HG02840 (cell line): Measurements from ENCODE around the gene HEATR3.

ENCODE experiments used
- ATAC-seq: cut with Tn5 transposase; IDR thresholded peaks from one replicate; pipeline ENCODE4 v1.9.1; 2021; ENCODE audit warnings: mild to moderate bottlenecking, moderate library complexity, moderate number of reproducible peaks; ENCODE audit not compliant: unreplicated experiment, low FRiP score

The HEATR3 gene

GRCh38 chr16:50056226-50056625 lies 9.5 kb upstream of the HEATR3 start:
- ATAC-seq: no peak

- no peak for ATAC-seq
These were observed 7.5 kb upstream of the HEATR3 start for GRCh38 chr16:50058091-50058771.

- ATAC-seq: no peak
These were observed 6.7 kb upstream of the HEATR3 start for GRCh38 chr16:50059111-50059510.

- ATAC-seq: no peak
These were observed 6.1 kb upstream of the HEATR3 start for GRCh38 chr16:50059669-50060068.

GRCh38 chr16:50061326-50061725 lies 4.4 kb upstream of the HEATR3 start:
- no peak for ATAC-seq

GRCh38 chr16:50065241-50065623 lies 538 bp upstream of the HEATR3 start:
- ATAC-seq: no peak

- ATAC-seq: no peak
These were observed 916 bp downstream of the HEATR3 start for GRCh38 chr16:50066482-50067289.

- ATAC-seq: no peak
These were observed 1.6 kb downstream of the HEATR3 start for GRCh38 chr16:50067290-50067853.

- ATAC-seq: no peak
These were observed 2.8 kb downstream of the HEATR3 start for GRCh38 chr16:50068550-50068949.

GRCh38 chr16:50069060-50069459 lies 3.3 kb downstream of the HEATR3 start:
- no peak for ATAC-seq

GRCh38 chr16:50071075-50071671 lies 5.4 kb downstream of the HEATR3 start:
- ATAC-seq: no peak

- no peak for ATAC-seq
These were observed 7.0 kb downstream of the HEATR3 start for GRCh38 chr16:50072730-50073129.

GRCh38 chr16:50079397-50080140 lies 13.8 kb downstream of the HEATR3 start:
- no peak for ATAC-seq

GRCh38 chr16:50081428-50082018 lies 15.8 kb downstream of the HEATR3 start:
- no peak for ATAC-seq

GRCh38 chr16:50083996-50084395 lies 18.2 kb downstream of the HEATR3 start:
- no peak for ATAC-seq

GRCh38 chr16:50086176-50086575 lies 20.4 kb downstream of the HEATR3 start:
- no peak for ATAC-seq

GRCh38 chr16:50088302-50088701 lies 22.5 kb downstream of the HEATR3 start:
- no peak for ATAC-seq

- ATAC-seq: no peak
These were observed 27.1 kb downstream of the HEATR3 start for GRCh38 chr16:50092891-50093290.

- ATAC-seq: no peak
These were observed 28.1 kb downstream of the HEATR3 start for GRCh38 chr16:50093607-50094539.
